Measurements from ENCODE around the gene KLF15.

The KLF15 gene

DNA sequence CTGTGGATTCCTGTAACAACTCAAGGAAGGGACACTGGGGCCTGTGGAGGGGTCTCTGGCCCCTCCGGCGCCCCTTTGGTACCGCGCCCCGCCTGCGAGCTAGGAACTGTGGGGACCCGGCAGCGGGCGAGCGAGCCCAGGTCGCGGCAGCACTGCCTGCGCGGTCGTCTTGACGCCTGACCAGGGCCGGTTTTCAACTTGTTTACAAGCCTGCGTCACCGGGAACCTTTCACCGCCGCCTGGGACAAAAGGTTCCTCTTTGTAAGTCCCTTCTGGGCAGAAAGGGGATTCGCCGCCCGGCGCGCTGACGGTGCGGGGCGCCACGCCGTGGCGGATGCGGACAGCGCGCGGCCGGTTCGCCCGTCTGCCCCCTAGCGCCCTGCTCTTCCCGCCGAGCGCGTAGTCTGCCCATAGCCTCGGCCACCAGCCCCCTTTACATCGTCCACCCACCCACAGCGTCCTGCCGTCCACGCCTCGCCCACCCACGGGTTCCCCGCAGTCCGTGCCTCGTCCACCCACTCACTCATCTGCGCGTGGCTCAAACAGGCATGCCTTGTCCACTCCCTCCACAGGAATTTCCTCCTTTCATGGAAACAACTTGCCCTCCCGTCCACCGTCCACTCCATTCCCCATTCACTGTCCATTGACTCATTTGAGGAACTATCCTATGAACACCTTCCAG, 32.0 kb upstream of the KLF15 start:
- DNase-seq: peak; percentile 94

- no peak for DNase-seq
These were observed 24.8 kb upstream of the KLF15 start for GRCh38 chr3:126381966-126382365.

DNA sequence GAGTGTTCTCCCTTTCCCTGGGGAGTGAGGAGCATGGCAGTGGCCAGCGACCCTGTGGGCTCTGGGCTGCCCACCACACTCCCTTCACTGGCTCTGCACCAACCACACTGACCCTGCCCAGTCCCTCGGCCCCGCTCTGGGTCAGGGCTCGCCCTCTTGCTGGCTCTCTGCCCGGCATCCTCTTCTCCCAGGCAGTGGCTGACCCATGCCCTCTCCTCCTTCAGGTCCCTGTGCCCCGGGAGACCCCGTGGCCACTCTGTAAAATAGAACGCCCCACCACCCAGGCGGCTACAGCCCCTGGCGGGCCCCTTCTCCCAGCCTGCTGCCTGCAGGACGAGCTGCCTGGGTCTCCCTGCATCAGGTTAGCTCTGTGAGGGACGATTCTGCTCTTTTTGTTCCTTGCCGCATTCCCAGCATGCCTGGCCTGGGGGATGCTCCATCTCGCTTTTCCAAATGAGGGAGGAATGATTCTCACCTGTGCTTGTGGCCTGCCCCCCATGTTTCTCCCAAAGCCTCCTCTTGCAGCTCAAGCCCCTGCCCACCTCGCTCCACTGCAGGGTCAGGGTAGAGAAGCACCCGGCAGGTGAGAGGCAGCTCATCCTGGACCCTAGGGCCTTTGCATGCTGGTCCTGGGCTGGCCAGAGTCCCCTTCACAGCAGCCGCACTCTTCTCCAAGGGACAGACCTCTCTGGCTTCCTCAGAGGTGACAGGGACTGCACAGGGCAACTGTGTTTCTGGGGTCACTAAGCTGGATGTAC, 23.0 kb upstream of the KLF15 start:
- DNase-seq: no peak

DNA sequence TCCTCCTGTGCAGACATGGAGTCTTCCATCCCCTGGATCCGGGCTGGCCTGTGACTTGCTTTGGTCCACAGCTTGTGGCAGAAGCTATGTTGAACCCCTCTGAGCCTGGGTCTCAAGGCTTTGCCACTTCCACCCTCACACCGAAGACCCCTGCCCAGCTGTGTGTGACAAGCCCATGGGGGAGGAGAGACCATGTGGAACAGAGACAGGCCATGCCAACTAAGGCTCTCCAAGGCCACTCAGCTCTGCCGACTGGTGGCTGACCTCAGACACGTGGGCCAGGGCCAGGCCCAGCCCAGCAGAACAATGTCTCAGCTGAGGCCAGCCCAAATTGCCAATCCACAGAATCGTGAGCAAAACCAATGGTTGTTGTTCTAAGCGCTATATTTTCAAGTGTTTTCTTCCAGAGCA, 21.1 kb upstream of the KLF15 start:
- DNase-seq: no peak

- DNase-seq: no peak
These were observed 20.0 kb upstream of the KLF15 start for GRCh38 chr3:126377211-126377610.

DNA sequence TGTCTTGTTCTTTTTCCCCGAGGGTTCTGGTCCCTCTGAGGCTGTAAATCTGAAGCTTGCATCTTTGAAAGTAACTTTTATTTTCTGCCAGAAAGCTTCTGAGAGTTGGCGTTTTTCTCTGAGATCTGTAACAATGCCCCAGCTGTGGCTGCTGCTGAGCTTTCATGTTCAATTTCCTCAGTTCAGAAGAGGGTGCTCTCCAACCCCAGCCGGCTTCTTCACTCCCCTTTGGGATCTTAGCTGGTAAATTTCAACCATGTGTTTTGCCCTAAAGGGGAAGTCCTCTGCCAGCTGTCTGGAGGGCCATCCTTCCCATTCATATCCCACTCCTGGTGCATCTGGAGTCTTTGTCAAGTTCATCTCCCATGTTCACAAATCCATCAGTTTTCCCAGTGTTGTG, 19.2 kb upstream of the KLF15 start:
- DNase-seq: no peak

- no peak for DNase-seq
These were observed 18.7 kb upstream of the KLF15 start for GRCh38 chr3:126375835-126376331.

- peak; percentile 16 for DNase-seq
These were observed 16.7 kb upstream of the KLF15 start for GRCh38 chr3:126373682-126374601.

DNA sequence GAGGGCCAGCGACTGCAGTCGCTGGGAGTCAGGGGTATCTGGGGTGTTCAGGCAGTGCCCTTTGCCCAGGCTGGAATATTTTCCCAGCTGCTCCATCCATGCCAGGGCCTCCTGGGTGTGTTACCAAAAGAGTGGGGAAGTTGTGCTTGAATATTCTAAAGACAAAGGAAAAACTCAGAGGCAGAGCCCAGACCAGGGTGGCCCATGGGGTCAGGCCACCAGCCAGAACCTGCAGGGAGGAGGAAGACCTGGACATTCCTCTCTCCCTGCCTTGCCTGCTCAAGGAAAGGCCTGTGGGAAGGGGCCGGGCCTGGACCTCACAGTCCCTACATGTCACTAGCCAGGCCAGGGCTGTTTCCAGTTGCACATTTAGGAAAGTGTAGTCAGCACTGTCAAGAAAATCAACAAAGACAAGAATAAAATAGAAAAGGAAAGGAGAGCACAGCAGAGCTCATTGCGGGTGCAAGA, 16.0 kb upstream of the KLF15 start:
- no peak for DNase-seq

GRCh38 chr3:126372413-126373145, 15.4 kb upstream of the KLF15 start:
- DNase-seq: no peak

DNA sequence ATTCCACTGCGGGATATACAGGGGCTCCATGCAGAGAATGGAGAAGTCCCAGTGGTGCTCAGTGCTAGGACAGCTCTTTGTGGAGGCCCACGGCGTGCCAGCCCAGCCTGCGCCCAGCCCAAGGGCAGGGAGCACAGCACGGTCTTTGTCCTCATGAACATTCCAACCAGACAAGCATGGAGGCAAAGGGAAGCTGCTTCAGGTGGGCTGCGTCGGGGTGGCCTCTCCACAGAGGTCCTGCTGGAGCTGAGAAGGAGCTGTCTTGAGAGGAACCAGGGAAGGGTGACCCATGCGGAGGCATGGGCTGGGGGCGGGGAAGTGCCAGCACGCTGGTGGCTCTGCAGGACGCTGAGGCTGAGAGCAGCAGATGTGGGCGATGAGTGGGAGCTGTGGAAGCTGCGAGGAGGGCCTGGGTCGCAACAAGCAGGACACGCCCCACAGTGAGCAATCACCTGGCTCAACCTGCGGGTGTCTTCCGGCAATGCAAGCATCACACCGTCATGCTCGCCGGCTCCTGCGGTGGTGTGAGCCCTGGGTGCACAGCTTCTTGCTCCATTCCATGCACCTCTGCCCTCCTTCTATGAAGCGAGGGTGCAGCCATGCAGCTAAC, 14.0 kb upstream of the KLF15 start:
- DNase-seq: no peak

DNA sequence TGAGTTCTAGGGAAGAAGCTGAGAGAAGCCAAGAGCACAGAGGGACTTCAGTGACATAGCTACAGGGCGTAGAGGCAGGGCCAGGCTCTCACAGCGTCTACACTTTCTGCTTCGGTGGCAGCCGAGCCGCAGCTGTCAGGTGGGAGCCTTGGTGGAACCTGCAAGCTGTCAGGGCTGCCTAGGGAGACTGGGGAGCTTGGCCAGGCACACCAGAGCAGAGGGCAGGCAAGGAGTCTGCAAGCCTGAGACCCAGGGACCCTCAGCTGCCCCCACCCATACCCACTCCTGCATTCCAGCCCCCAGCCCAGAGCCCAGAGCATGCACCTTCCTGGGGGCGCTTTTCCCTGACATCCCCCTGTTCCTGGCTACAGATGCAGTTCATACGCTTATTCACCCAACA, 13.4 kb upstream of the KLF15 start:
- no peak for DNase-seq

DNA sequence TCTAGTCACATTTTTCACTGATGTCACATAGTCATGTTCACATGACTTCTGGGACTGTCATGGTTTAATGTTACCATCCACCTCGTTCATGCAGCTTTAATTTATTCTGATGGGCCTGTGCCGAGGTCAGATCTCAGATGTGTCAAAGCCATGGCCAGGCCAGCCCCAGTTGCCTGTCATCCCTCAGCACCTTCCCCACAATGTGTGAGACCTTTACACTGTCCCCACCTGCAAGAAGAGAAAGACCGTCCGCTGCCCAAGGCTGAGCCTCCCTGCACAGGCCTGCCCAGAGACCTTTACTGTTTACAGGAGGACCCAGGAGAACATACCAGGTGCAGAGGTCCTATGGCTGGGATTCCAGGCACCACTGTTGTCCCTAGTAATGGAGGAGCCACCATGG, 12.8 kb upstream of the KLF15 start:
- no peak for DNase-seq

DNA sequence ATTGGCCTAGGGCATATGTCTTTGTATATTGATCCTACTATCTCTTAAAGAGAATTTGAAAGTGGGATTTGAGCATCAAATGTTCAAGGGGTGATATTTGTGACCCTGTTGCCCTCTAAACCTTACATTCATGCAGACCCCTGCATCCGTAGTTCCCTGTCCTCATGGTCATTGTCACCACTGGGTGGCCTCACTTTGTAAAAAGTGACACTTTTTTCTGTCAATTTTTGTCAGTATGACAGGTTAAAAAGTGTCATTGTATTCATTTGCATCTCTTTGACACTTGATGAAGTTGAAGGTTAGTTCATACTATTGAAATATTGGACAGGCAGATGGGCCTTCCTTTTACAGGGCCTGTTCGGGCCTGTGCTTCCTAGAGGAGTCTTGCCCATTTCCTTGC, 12.3 kb upstream of the KLF15 start:
- no peak for DNase-seq

DNA sequence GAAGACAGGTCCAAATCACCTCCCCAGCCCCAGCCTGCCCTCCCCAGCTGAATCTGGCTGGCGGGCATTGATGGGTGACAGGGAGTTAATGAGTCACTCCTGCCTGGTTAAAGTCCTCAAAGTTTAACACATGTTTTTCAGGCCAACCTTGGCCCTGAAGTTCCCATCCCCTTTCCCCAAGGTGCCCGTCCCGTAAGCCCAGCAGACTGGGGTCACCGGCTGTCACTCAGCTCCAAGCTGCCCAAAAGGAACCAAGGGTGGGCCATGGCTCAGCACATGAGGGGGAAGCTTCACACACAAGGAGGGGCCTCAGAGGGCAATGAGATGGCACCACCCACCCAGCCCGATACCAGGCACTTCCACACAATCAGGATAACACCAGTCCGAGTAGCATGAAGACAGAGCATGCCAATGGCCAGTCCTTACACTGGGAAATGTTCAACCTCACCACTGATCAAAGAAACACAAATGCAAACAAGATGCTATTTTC, 10.2 kb upstream of the KLF15 start:
- no peak for DNase-seq

GRCh38 chr3:126365351-126366277, 8.4 kb upstream of the KLF15 start:
- DNase-seq: no peak

DNA sequence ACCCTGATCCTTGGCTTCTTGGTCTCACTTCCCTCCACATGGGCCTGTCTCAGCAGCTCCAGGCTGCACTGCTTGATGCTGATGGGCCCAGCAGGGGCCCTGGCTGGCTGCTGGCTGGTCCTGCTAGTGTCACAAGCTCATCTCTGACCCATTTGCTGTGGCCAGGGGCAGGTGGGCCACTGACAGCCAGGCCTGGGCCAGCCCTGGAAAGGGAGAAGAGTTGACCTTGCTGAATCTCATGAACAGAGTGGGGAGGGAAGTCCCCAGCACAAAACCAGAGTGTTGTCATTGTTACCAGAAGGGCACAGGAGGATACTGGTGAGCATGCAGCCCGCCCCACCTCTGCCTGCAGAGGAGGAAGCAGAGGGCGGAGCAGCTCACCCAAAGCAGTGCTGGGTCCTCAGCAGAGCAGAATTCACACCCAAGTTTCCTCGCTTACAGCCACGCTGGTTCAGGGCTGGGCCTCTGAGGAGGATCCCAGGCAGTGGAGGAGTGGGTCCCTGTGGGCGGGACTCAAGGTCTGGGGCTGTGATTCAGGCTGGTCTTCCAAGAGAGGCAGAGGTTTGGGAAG, 7.6 kb upstream of the KLF15 start:
- DNase-seq: no peak

- no peak for DNase-seq
These were observed 7.0 kb upstream of the KLF15 start for GRCh38 chr3:126364130-126364695.

GRCh38 chr3:126361211-126361610, 4.0 kb upstream of the KLF15 start:
- no peak for DNase-seq

GRCh38 chr3:126360714-126361060, 3.5 kb upstream of the KLF15 start:
- DNase-seq: no peak
